Activated CD8-positive, alpha-beta T cell treated with anti-CD3 and anti-CD28 coated beads, Interleukin-2, amount 10 ng/mL, durations not matched to agents 7 days and 5 days (primary cell): Measurements from ENCODE around the gene PALD1. TPM values are rescaled to one million over a fixed set of nuclear protein-coding genes. Genes with fewer than 3 reads are reported as not detected.
"Not testable (repeated sequence)": the region's sequence is repeated elsewhere in the genome, so short reads cannot be mapped to it uniquely, and the experiment has no call there.

ENCODE experiments used
- ATAC-seq: fragments of 150-1000 bp; cut with Tn5 transposase; one replicate; pipeline ENCODE4 v1.10.0; 2021; ENCODE audit warnings: moderate library complexity
- CTCF ChIA-PET: fragments of 350-600 bp; sonication (Branson Sonifier 250); formaldehyde crosslinking; loops from one replicate; lab custom pipeline; 2021; ENCODE audit warnings: antibody characterized with exemption; lab: Charles Lee
- POLR2A ChIA-PET: fragments of 350-600 bp; sonication (Branson Sonifier 250); formaldehyde crosslinking; loops from one replicate; lab custom pipeline; 2021; ENCODE audit warnings: antibody characterized with exemption; lab: Charles Lee
- DNase-seq: peaks from one replicate; pipeline ENCODE4 v3.0.0-alpha.2; 2020
- H3K27ac Mint-ChIP-seq: one replicate; pipeline ENCODE4 v1.8.0; 2021; ENCODE audit warnings: mild to moderate bottlenecking, mixed read lengths
- H3K27me3 Mint-ChIP-seq: one replicate; pipeline ENCODE4 v1.8.0; 2021; ENCODE audit warnings: low read depth, mixed read lengths
- H3K36me3 Mint-ChIP-seq: one replicate; pipeline ENCODE4 v1.8.0; 2021; ENCODE audit warnings: low read depth, mixed read lengths
- H3K4me1 Mint-ChIP-seq: one replicate; pipeline ENCODE4 v1.8.0; 2021; ENCODE audit warnings: low read depth, mixed read lengths
- H3K4me3 Mint-ChIP-seq: one replicate; pipeline ENCODE4 v1.8.0; 2021; ENCODE audit warnings: mild to moderate bottlenecking, mixed read lengths
- H3K9me3 Mint-ChIP-seq: one replicate; pipeline ENCODE4 v1.8.0; 2022; ENCODE audit warnings: mixed read lengths; ENCODE audit not compliant: insufficient read depth
- total RNA-seq, 2 experiments: library from RNA; stranded (reverse); gene quantifications; one replicate each; pipeline ENCODE4 v1.2.3, GENCODE V29; 2021

Gene PALD1
- total RNA-seq, 2 experiments from 2014 or later, result 6.2 to 6.5 TPM

- H3K27ac Mint-ChIP-seq, result peak overlapping the region; percentile 62
- H3K4me3 Mint-ChIP-seq, result no peak overlapping the region
- no peaks in the 10 kb centered on the region for H3K9me3 Mint-ChIP-seq
- CTCF ChIA-PET, result interaction anchor here (1.3 to 3.2 kb wide), 2 partner anchors 11 to 12 kb away, joined by 9 to 18 read pairs; no protein-coding TSS in a partner anchor
- ATAC-seq (no peak), DNase-seq (no peak)
- POLR2A ChIA-PET, result interaction anchor here (0.8 to 1.6 kb wide), 2 partner anchors 31 to 125 kb away, joined by 3 to 5 read pairs; partner anchors contain the start of gene PRF1
- no peaks in the 10 kb centered on the region for H3K27me3 Mint-ChIP-seq
- no peaks in the 10 kb centered on the region for H3K36me3 Mint-ChIP-seq
- H3K4me1 Mint-ChIP-seq, result peaks cover 61% of the 10 kb centered on the region
Observed at GRCh38 chr10:70571236-70571635, 92.7 kb downstream of the PALD1 start.

GRCh38 chr10:70571636-70572439 is 93.3 kb downstream of the PALD1 start:
- DNase-seq (no peak), ATAC-seq (no peak)
- no peaks in the 10 kb centered on the region for H3K9me3 Mint-ChIP-seq
- H3K36me3 Mint-ChIP-seq, result no peaks in the 10 kb centered on the region
- ChIA-PET CTCF (interaction anchor here (1.3 kb wide), 1 partner anchor 13 kb away, joined by 9 read pairs; no protein-coding TSS in a partner anchor), POLR2A (interaction anchor here (0.8 to 1.6 kb wide), 2 partner anchors 31 to 124 kb away, joined by 3 to 5 read pairs; partner anchors contain the start of gene PRF1)
- no peaks in the 10 kb centered on the region for H3K27me3 Mint-ChIP-seq
- peaks cover 65% of the 10 kb centered on the region for H3K4me1 Mint-ChIP-seq
- H3K4me3 Mint-ChIP-seq, result no peak overlapping the region
- H3K27ac Mint-ChIP-seq, result peak overlapping the region; percentile 62

GRCh38 chr10:70573599-70574506 is 95.3 kb downstream of the PALD1 start:
- H3K4me3 Mint-ChIP-seq, result no peak overlapping the region
- ATAC-seq (no peak), DNase-seq (no peak)
- H3K4me1 Mint-ChIP-seq, result peaks cover 78% of the 10 kb centered on the region
- ChIA-PET POLR2A (no interaction called here), CTCF (interaction anchor here (0.6 to 6.1 kb wide), 3 partner anchors 14 to 29 kb away, joined by 3 to 63 read pairs (median 4); partner anchors contain the start of gene PRF1)
- H3K27ac Mint-ChIP-seq, result no peak overlapping the region
- no peaks in the 10 kb centered on the region for H3K9me3 Mint-ChIP-seq
- H3K36me3 Mint-ChIP-seq, result no peaks in the 10 kb centered on the region
- H3K27me3 Mint-ChIP-seq, result no peaks in the 10 kb centered on the region

- H3K36me3 Mint-ChIP-seq, result no peaks in the 10 kb centered on the region
Observed at GRCh38 chr10:70575486-70575873, 96.9 kb downstream of the PALD1 start.

GRCh38 chr10:70575874-70576802 is 97.6 kb downstream of the PALD1 start:
- peak overlapping the region; percentile 78 for H3K27ac Mint-ChIP-seq
- peaks cover 78% of the 10 kb centered on the region for H3K4me1 Mint-ChIP-seq
- peaks cover under 1% of the 10 kb centered on the region for H3K9me3 Mint-ChIP-seq
- ChIA-PET POLR2A (interaction anchor here (0.6 to 1.8 kb wide), 7 partner anchors 11 to 99 kb away, joined by 3 to 9 read pairs (median 3); partner anchors contain the start of gene PRF1), CTCF (interaction anchor here (0.5 to 6.1 kb wide), 8 partner anchors 8 to 44 kb away, joined by 3 to 63 read pairs (median 3); partner anchors contain the start of gene PRF1)
- no peaks in the 10 kb centered on the region for H3K27me3 Mint-ChIP-seq
- DNase-seq (peak; percentile 70), ATAC-seq (peak; percentile 4)
- H3K4me3 Mint-ChIP-seq, result peak overlapping the region; percentile 39
- H3K36me3 Mint-ChIP-seq, result no peaks in the 10 kb centered on the region

More at GRCh38 chr10:70575486-70575873, 96.9 kb downstream of the PALD1 start:
- DNase-seq (no peak), ATAC-seq (no peak)
- POLR2A ChIA-PET, result interaction anchor here (0.7 to 1.8 kb wide), 4 partner anchors 16 to 44 kb away, joined by 3 to 9 read pairs (median 4); partner anchors contain the start of gene PRF1
- Mint-ChIP-seq H3K4me1 (peaks cover 80% of the 10 kb centered on the region), H3K27ac (peak overlapping the region; percentile 78), H3K9me3 (no peaks in the 10 kb centered on the region), H3K27me3 (no peaks in the 10 kb centered on the region), H3K4me3 (peak overlapping the region; percentile 10)
- CTCF ChIA-PET, result interaction anchor here (0.5 to 6.1 kb wide), 5 partner anchors 10 to 44 kb away, joined by 3 to 63 read pairs (median 3); no protein-coding TSS in a partner anchor

- Mint-ChIP-seq H3K4me1 (peaks cover 75% of the 10 kb centered on the region), H3K36me3 (peaks cover 2% of the 10 kb centered on the region), H3K4me3 (peak overlapping the region; percentile 39), H3K27me3 (no peaks in the 10 kb centered on the region), H3K9me3 (peaks cover 5% of the 10 kb centered on the region), H3K27ac (peak overlapping the region; percentile 89)
- no peak for DNase-seq
- ChIA-PET POLR2A (interaction anchor here (0.6 to 1.8 kb wide), 5 partner anchors 10 to 99 kb away, joined by 3 to 9 read pairs (median 3); partner anchors contain the start of gene PRF1), CTCF (interaction anchor here (1.1 to 6.1 kb wide), 4 partner anchors 9 to 25 kb away, joined by 3 to 63 read pairs (median 4); partner anchors contain the start of gene PRF1)
- no peak for ATAC-seq
Observed at GRCh38 chr10:70576803-70577517, 98.4 kb downstream of the PALD1 start.

- H3K4me3 Mint-ChIP-seq, result peak overlapping the region; percentile 44
- peak overlapping the region; percentile 89 for H3K27ac Mint-ChIP-seq
- peak; percentile 90 for DNase-seq
- ChIA-PET CTCF (interaction anchor here (1.6 to 6.1 kb wide), 3 partner anchors 18 to 40 kb away, joined by 4 to 63 read pairs (median 7); partner anchors contain the start of gene PRF1), POLR2A (interaction anchor here (1.6 to 1.7 kb wide), 4 partner anchors 10 to 25 kb away, joined by 3 to 6 read pairs (median 5); no protein-coding TSS in a partner anchor)
- peaks cover 66% of the 10 kb centered on the region for H3K4me1 Mint-ChIP-seq
- peaks cover 5% of the 10 kb centered on the region for H3K9me3 Mint-ChIP-seq
- H3K27me3 Mint-ChIP-seq, result no peaks in the 10 kb centered on the region
- H3K36me3 Mint-ChIP-seq, result peaks cover 2% of the 10 kb centered on the region
- peak; percentile 86 for ATAC-seq
Observed at GRCh38 chr10:70578371-70578947, 99.9 kb downstream of the PALD1 start.

GRCh38 chr10:70579234-70580002 is 100.9 kb downstream of the PALD1 start:
- peak; percentile 52 for ATAC-seq
- POLR2A ChIA-PET, result interaction anchor here (1.3 to 1.7 kb wide), 4 partner anchors 9 to 23 kb away, joined by 3 to 12 read pairs (median 6); partner anchors contain the start of gene PRF1

GRCh38 chr10:70581176-70581575 is 102.6 kb downstream of the PALD1 start:
- H3K9me3 Mint-ChIP-seq, H3K27ac Mint-ChIP-seq, CTCF ChIA-PET, ATAC-seq, H3K27me3 Mint-ChIP-seq, POLR2A ChIA-PET, H3K4me3 Mint-ChIP-seq, H3K36me3 Mint-ChIP-seq, DNase-seq: not testable (repeated sequence)
- peaks cover 54% of the 10 kb centered on the region for H3K4me1 Mint-ChIP-seq

More at GRCh38 chr10:70579234-70580002, 100.9 kb downstream of the PALD1 start:
- Mint-ChIP-seq H3K27ac (peak overlapping the region; percentile 89), H3K4me1 (peaks cover 61% of the 10 kb centered on the region), H3K9me3 (peaks cover 5% of the 10 kb centered on the region), H3K27me3 (no peaks in the 10 kb centered on the region), H3K36me3 (peaks cover 2% of the 10 kb centered on the region), H3K4me3 (peak overlapping the region; percentile 44)
- CTCF ChIA-PET, result interaction anchor here (0.9 to 6.1 kb wide), 10 partner anchors 9 to 40 kb away, joined by 3 to 63 read pairs (median 4); partner anchors contain the start of gene PRF1
- peak; percentile 60 for DNase-seq
